ENCODE results near the gene GZF1.

The GZF1 gene

GRCh38 chr20:23420943-23421931 is 59.3 kb downstream of the GZF1 start, which contains the start of gene NAPB:
NAPB (minus strand) TSS chr20:23421488; CDS start chr20:23421402, 86 bp downstream.
- peak; percentile 75 to 85 for TF ChIP-seq CTCF (IDR thresholded peaks at IDR 0.05)
- DNase-seq, result peak; percentile 94 to 95
- peak within 1 kb of the TSS; percentile 94 to 98 for H3K27ac ChIP-seq
- H3K27me3 ChIP-seq, result no peaks in the 10 kb centered on the region
- intact Hi-C loops (cut with DNase I; ENCODE audit: low total_unique reads), result loop anchor here (5.0 to 10.0 kb wide), 2 partner anchors 74 to 214 kb away; partner anchors contain the start of gene CST3
- no peaks in the 10 kb centered on the region for H3K36me3 ChIP-seq
- H3K4me3 ChIP-seq, result peak within 1 kb of the TSS; percentile 100
- H3K4me1 ChIP-seq, result peaks cover 0 to 15% (median 9%) of the 10 kb centered on the region in 4 donors
- no peaks in the 10 kb centered on the region for H3K9me3 ChIP-seq
